ENCODE data around the gene SLC6A5.

SLC6A5 gene

GRCh38 chr11:20634044-20634443 is 34.6 kb downstream of the SLC6A5 start:
- no peak for DNase-seq (ENCODE audit: low spot score)
- Histone ChIP-seq H3K4me3 (no peak overlapping the region), H3K27ac (no peak overlapping the region)
- TF ChIP-seq CTCF (IDR thresholded peaks at IDR 0.05), result no peak

DNA sequence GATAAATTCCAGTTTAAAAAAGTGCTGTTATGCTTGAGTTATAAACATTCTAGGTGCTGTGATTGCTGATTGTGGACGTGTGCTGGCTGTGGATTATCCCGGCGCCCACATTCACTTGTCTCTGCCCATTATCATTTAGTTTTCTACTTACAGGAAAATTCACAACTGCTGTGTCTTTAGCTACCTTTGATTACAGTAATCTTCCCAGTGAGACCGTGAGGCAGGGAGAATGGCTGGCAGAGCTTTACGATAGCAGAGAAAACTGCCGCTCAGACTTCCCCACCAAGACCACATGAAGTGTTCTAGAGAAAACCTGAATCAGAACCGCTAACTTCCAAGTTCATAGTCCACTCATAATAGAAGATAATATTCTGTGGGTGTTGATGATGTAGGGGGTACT is 35.4 kb downstream of the SLC6A5 start:
- no peak for TF ChIP-seq CTCF (IDR thresholded peaks at IDR 0.05)
- no peak for DNase-seq (ENCODE audit: low spot score)
- H3K4me3 ChIP-seq, result no peak overlapping the region
- no peak overlapping the region for H3K27ac ChIP-seq

DNA sequence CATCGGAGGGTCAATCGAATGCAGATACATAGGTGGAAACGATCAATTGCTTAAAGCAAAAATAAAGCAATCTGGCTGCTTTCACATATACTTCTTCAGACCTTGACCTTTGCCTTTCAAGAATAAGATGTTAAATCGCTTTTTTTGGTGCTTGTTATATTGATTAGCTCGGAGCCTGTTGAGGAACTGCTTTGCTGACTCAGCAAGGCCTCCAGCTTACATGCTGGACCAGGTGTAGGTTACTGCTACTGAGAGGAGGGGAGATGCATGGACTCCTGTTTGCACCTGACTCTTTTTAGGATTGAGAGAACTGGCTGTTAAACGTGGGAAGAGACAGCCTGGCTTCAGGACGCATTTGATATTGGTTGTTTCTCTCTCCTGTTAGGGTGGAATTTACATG is 38.7 kb downstream of the SLC6A5 start:
- Histone ChIP-seq H3K27ac (no peak overlapping the region), H3K4me3 (no peak overlapping the region)
- no peak for TF ChIP-seq CTCF (IDR thresholded peaks at IDR 0.05)
- no peak for DNase-seq (ENCODE audit: low spot score)

- peak; percentile 5 for DNase-seq (ENCODE audit: low spot score)
- Histone ChIP-seq H3K4me3 (no peak overlapping the region), H3K27ac (no peak overlapping the region)
- no peak for TF ChIP-seq CTCF (IDR thresholded peaks at IDR 0.05)
Measured at GRCh38 chr11:20639688-20640087, 40.3 kb downstream of the SLC6A5 start.

GRCh38 chr11:20640401-20640800 is 41.0 kb downstream of the SLC6A5 start:
- H3K4me3 ChIP-seq, result no peak overlapping the region
- no peak for DNase-seq (ENCODE audit: low spot score)
- no peak for TF ChIP-seq CTCF (IDR thresholded peaks at IDR 0.05)
- no peak overlapping the region for H3K27ac ChIP-seq

- TF ChIP-seq CTCF (IDR thresholded peaks at IDR 0.05), result no peak
- Histone ChIP-seq H3K4me3 (no peak overlapping the region), H3K27ac (no peak overlapping the region)
- no peak for DNase-seq (ENCODE audit: low spot score)
Measured at GRCh38 chr11:20644360-20644759, 45.0 kb downstream of the SLC6A5 start.

DNA sequence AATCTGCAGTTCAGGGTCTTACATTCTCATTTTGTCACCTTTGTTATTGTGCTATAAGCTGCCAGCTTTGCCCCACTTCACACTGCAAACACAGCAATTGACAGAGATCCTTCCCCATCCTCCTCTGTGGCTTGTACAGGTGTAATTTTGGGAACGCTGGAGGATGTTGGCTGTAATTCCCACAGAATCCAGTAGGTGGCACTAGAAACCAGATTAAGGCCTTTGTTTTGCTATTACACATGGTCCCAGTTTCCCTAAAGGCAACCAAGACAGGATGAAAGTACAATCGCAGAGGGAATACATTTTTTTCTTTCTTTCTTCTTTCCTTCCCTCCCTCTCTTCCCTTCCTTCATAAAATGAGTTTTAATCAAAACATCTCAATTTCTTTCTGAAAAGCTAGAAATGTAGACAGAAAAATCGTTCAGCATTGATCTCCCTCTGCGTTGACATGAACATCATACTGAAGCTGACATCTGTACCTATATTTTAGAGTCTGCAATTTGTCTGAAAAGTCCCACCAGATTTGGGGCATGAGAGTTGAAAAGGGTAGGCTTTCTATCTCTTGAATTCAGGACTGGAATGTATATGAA is 48.7 kb downstream of the SLC6A5 start:
- no peak for DNase-seq (ENCODE audit: low spot score)
- no peak overlapping the region for H3K27ac ChIP-seq
- peak; percentile 76 for TF ChIP-seq CTCF (IDR thresholded peaks at IDR 0.05)
- no peak overlapping the region for H3K4me3 ChIP-seq

Measured in coronary artery (tissue), 2 donors.